Activated naive CD4-positive, alpha-beta T cell treated with anti-CD3 and anti-CD28 coated beads, Interleukin-2, amount 50 U/mL, for 72 hours (primary cell): ENCODE results near the gene NSD2. TPM values are rescaled to one million over a fixed set of nuclear protein-coding genes. Genes with fewer than 3 reads are reported as not detected.
"Not testable (repeated sequence)": the region's sequence is repeated elsewhere in the genome, so short reads cannot be mapped to it uniquely, and the experiment has no call there.

Source experiments
- ATAC-seq, 2 donors: fragments of 150-1000 bp; cut with Tn5 transposase; 2 replicates each; pipeline ENCODE4 v1.10.0; 2021; ENCODE audit warnings: mild to moderate bottlenecking in 2 of 2, moderate library complexity in 2 of 2
- DNase-seq, 2 donors: peaks; one replicate each; pipeline ENCODE4 v3.0.0; 2021 to 2022; ENCODE audit warnings: low spot score in 2 of 2
- H3K27ac Mint-ChIP-seq, 2 donors: one replicate each; pipeline ENCODE4 v1.8.0; 2022; ENCODE audit warnings: mild to moderate bottlenecking in 2 of 2, mixed read lengths in 2 of 2
- H3K36me3 Mint-ChIP-seq, 2 donors: one replicate each; pipeline ENCODE4 v1.8.0; 2022; ENCODE audit warnings: mixed read lengths in 2 of 2
- H3K9me3 Mint-ChIP-seq, 2 donors: one replicate each; pipeline ENCODE4 v1.8.0; 2022; ENCODE audit warnings: mixed read lengths in 2 of 2
- total RNA-seq, 2 donors: library from RNA; stranded (reverse); gene quantifications; one replicate each; pipeline ENCODE4 v1.2.3, GENCODE V29; 2022

Gene NSD2
- total RNA-seq, 2 donors from 2014 or later, result 233 to 254 TPM

GRCh38 chr4:1836650-1837049 lies 34.5 kb upstream of the NSD2 start:
- no peak for DNase-seq
- Mint-ChIP-seq H3K9me3 (no peaks in the 10 kb centered on the region), H3K27ac (no peak overlapping the region), H3K36me3 (peaks cover 0 to 9% of the 10 kb centered on the region in 2 donors)
- ATAC-seq, result no peak

GRCh38 chr4:1837069-1837468 lies 34.1 kb upstream of the NSD2 start:
- ATAC-seq (no peak), DNase-seq (no peak)
- peak overlapping the region in 1 of 2 donors; percentile 40 for H3K27ac Mint-ChIP-seq
- no peaks in the 10 kb centered on the region for H3K9me3 Mint-ChIP-seq
- peaks cover 0 to 8% of the 10 kb centered on the region in 2 donors for H3K36me3 Mint-ChIP-seq

- Mint-ChIP-seq H3K9me3 (no peaks in the 10 kb centered on the region), H3K27ac (peak overlapping the region in 1 of 2 donors; percentile 41), H3K36me3 (peaks cover 0 to 10% of the 10 kb centered on the region in 2 donors)
- ATAC-seq (no peak), DNase-seq (no peak)
Measured at GRCh38 chr4:1839282-1839681, 31.9 kb upstream of the NSD2 start.

GRCh38 chr4:1841201-1841886 lies 29.8 kb upstream of the NSD2 start:
- DNase-seq (no peak), ATAC-seq (no peak)
- Mint-ChIP-seq H3K36me3 (peaks cover 2 to 6% of the 10 kb centered on the region in 2 donors), H3K27ac (peak overlapping the region in 1 of 2 donors; percentile 65), H3K9me3 (no peaks in the 10 kb centered on the region)

- Mint-ChIP-seq H3K27ac (no peak overlapping the region), H3K36me3 (peaks cover 8 to 10% of the 10 kb centered on the region in 2 donors), H3K9me3 (no peaks in the 10 kb centered on the region)
- DNase-seq (no peak), ATAC-seq (no peak)
Measured at GRCh38 chr4:1841887-1842210, 29.3 kb upstream of the NSD2 start.

- H3K9me3 Mint-ChIP-seq, result no peaks in the 10 kb centered on the region
- no peak for ATAC-seq
- peak overlapping the region in 1 of 2 donors; percentile 65 for H3K27ac Mint-ChIP-seq
- peaks cover 10 to 13% of the 10 kb centered on the region in 2 donors for H3K36me3 Mint-ChIP-seq
- no peak for DNase-seq
Measured at GRCh38 chr4:1842339-1842895, 28.8 kb upstream of the NSD2 start.

- Mint-ChIP-seq H3K9me3 (no peaks in the 10 kb centered on the region), H3K27ac (no peak overlapping the region), H3K36me3 (peaks cover 10 to 14% of the 10 kb centered on the region in 2 donors)
- ATAC-seq, result no peak
- no peak for DNase-seq
Measured at GRCh38 chr4:1842993-1843448, 28.2 kb upstream of the NSD2 start.

- DNase-seq (no peak), ATAC-seq (no peak)
- H3K9me3 Mint-ChIP-seq, result no peaks in the 10 kb centered on the region
- H3K27ac Mint-ChIP-seq, result peak overlapping the region in 1 of 2 donors; percentile 65
- H3K36me3 Mint-ChIP-seq, result peaks cover 10 to 14% of the 10 kb centered on the region in 2 donors
Measured at GRCh38 chr4:1843852-1844251, 27.3 kb upstream of the NSD2 start.

- not testable (repeated sequence) for DNase-seq, ATAC-seq, H3K9me3 Mint-ChIP-seq, H3K27ac Mint-ChIP-seq
- peaks cover 10 to 14% of the 10 kb centered on the region in 2 donors for H3K36me3 Mint-ChIP-seq
Measured at GRCh38 chr4:1844618-1845017, 26.6 kb upstream of the NSD2 start.

GRCh38 chr4:1846580-1846979 lies 24.6 kb upstream of the NSD2 start:
- Mint-ChIP-seq H3K36me3 (peaks cover 10 to 14% of the 10 kb centered on the region in 2 donors), H3K27ac (peak overlapping the region in 1 of 2 donors; percentile 67), H3K9me3 (no peaks in the 10 kb centered on the region)
- DNase-seq (no peak), ATAC-seq (no peak)

- no peak for ATAC-seq
- DNase-seq, result no peak
- peaks cover 4 to 14% of the 10 kb centered on the region in 2 donors for H3K36me3 Mint-ChIP-seq
- peak overlapping the region in 1 of 2 donors; percentile 29 for H3K27ac Mint-ChIP-seq
- no peaks in the 10 kb centered on the region for H3K9me3 Mint-ChIP-seq
Measured at GRCh38 chr4:1850276-1850675, 20.9 kb upstream of the NSD2 start.

GRCh38 chr4:1851160-1851559 lies 20.0 kb upstream of the NSD2 start:
- DNase-seq (no peak), ATAC-seq (no peak)
- no peak overlapping the region for H3K27ac Mint-ChIP-seq
- H3K9me3 Mint-ChIP-seq, result no peaks in the 10 kb centered on the region
- H3K36me3 Mint-ChIP-seq, result peaks cover 4 to 13% of the 10 kb centered on the region in 2 donors

GRCh38 chr4:1851575-1852410 lies 19.4 kb upstream of the NSD2 start:
- ATAC-seq, result no peak
- Mint-ChIP-seq H3K9me3 (no peaks in the 10 kb centered on the region), H3K27ac (peak overlapping the region in 1 of 2 donors; percentile 1), H3K36me3 (peaks cover 0 to 7% of the 10 kb centered on the region in 2 donors)
- DNase-seq, result no peak

GRCh38 chr4:1852904-1853623 lies 18.1 kb upstream of the NSD2 start:
- no peaks in the 10 kb centered on the region for H3K36me3 Mint-ChIP-seq
- peak overlapping the region in 1 of 2 donors; percentile 56 for H3K27ac Mint-ChIP-seq
- no peaks in the 10 kb centered on the region for H3K9me3 Mint-ChIP-seq
- ATAC-seq (no peak), DNase-seq (no peak)

- no peak for DNase-seq
- Mint-ChIP-seq H3K9me3 (no peaks in the 10 kb centered on the region), H3K36me3 (no peaks in the 10 kb centered on the region), H3K27ac (peak overlapping the region; percentile 67 to 90)
- ATAC-seq, result no peak
Measured at GRCh38 chr4:1854752-1855151, 16.4 kb upstream of the NSD2 start.

- peak; percentile 5 to 37 for ATAC-seq
- H3K27ac Mint-ChIP-seq, result peak overlapping the region in 1 of 2 donors; percentile 90
- no peaks in the 10 kb centered on the region for H3K36me3 Mint-ChIP-seq
Measured at GRCh38 chr4:1855333-1856070, 15.7 kb upstream of the NSD2 start.

More at GRCh38 chr4:1855333-1856070, 15.7 kb upstream of the NSD2 start:
- DNase-seq, result no peak
- no peaks in the 10 kb centered on the region for H3K9me3 Mint-ChIP-seq
